ENCODE results near the gene CACFD1. TPM values are rescaled to one million over a fixed set of nuclear protein-coding genes. Genes with fewer than 3 reads are reported as not detected.
A peak's percentile ranks its signal among the peaks of the same experiment; 100 is the strongest.

The CACFD1 gene
- total and polyA plus RNA-seq, 2 of the 13 experiments (the other 11 are each of a cell fraction or from before 2014, with no cell fraction given) = 13.8 to 14.6 TPM

GRCh38 chr9:133419005-133419404 lies 40.8 kb upstream of the CACFD1 start (continued):
- TF ChIP-seq RERE (CRISPR knock-in tag; IDR thresholded peaks at IDR 0.05; ENCODE audit: low read depth) (no peak), TOPORS (CRISPR knock-in tag; IDR thresholded peaks at IDR 0.05) (no peak), ZNF615 (CRISPR knock-in tag; IDR thresholded peaks at IDR 0.05; ENCODE audit: borderline replicate concordance) (no peak), CCDC6 (CRISPR knock-in tag; IDR thresholded peaks at IDR 0.05) (no peak)

- no peak overlapping the region for H3K9ac ChIP-seq (ENCODE audit: insufficient read depth, low read depth, low read length)
- CTCF ChIA-PET (ENCODE audit: low intra/inter-chr PET ratio, low total read pairs) = no interaction called here
- ATAC-seq (no peak), FAIRE-seq (no peak), DNase-seq (ENCODE audit: low spot score) (no peak)
- H3K27ac ChIP-seq (ENCODE audit: extremely low read length, insufficient read depth, low read length) = no peak overlapping the region
- POLR2A ChIA-PET = interaction anchor here (2.9 kb wide), 1 partner anchor 39 kb away, joined by 19 read pairs; the partner anchor contains the start of gene CACFD1
- H3K27me3 ChIP-seq (ENCODE audit: control insufficient read depth in 1 of 2, insufficient read depth in 2 of 2, low read length in 2 of 2) = no peaks in the 10 kb centered on the region; a peak in 1 of 5 replicates
- peaks cover 22% of the 10 kb centered on the region for H3K79me2 ChIP-seq (ENCODE audit: insufficient read depth, low read length)
- no peaks in the 10 kb centered on the region for H4K20me1 ChIP-seq (ENCODE audit: insufficient read depth, low read length)
- no peaks in the 10 kb centered on the region for H3K9me3 ChIP-seq (ENCODE audit: low read length)
- intact Hi-C loops (cut with micrococcal nuclease; ENCODE audit: unreplicated experiment) = no loop called here
- BruUV-seq (replicated peaks) = no TSS peak
- 66% methylated on average over 5 of the region's 5 CpGs for WGBS (ENCODE audit: low lambda C conversion rate)
- 0 out of 2 replicates have a peak overlapping the region, but pooled peaks have one; percentile 93 for H3K4me2 ChIP-seq (ENCODE audit: low read depth, low read length)
- in situ Hi-C loops (cut with HindIII; ENCODE audit: extremely low pct_ligation_motif_present, low pct_unique_long_range_greater_than_20kb) = no loop called here
- no peak overlapping the region for H2AFZ ChIP-seq (ENCODE audit: low read length)
- H3K4me1 ChIP-seq (ENCODE audit: insufficient read depth, low read length) = peaks cover 82% of the 10 kb centered on the region
- H3K4me3 ChIP-seq (replicated peaks in 1 of 3; ENCODE audit: insufficient read depth in 1 of 3, low read depth in 2 of 3, low read length in 3 of 3) = no peak overlapping the region
- peaks cover 0 to 7% of the 10 kb centered on the region in 2 experiments; a peak in 1 of 5 replicates for H3K36me3 ChIP-seq (replicated peaks in 1 of 2; ENCODE audit: control insufficient read depth in 1 of 2, insufficient read depth in 2 of 2, low read length in 2 of 2)
- TF ChIP-seq, protein P1, sequence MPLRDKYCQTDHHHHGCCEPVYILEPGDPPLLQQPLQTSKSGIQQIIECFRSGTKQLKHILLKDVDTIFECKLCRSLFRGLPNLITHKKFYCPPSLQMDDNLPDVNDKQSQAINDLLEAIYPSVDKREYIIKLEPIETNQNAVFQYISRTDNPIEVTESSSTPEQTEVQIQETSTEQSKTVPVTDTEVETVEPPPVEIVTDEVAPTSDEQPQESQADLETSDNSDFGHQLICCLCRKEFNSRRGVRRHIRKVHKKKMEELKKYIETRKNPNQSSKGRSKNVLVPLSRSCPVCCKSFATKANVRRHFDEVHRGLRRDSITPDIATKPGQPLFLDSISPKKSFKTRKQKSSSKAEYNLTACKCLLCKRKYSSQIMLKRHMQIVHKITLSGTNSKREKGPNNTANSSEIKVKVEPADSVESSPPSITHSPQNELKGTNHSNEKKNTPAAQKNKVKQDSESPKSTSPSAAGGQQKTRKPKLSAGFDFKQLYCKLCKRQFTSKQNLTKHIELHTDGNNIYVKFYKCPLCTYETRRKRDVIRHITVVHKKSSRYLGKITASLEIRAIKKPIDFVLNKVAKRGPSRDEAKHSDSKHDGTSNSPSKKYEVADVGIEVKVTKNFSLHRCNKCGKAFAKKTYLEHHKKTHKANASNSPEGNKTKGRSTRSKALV (CRISPR knock-in tag; IDR thresholded peaks at IDR 0.05) = no peak
- TF ChIP-seq RARG (CRISPR knock-in tag; IDR thresholded peaks at IDR 0.05; ENCODE audit: low read depth) (no peak), ZNF17 (CRISPR knock-in tag; IDR thresholded peaks at IDR 0.05) (no peak), NPAS2 (CRISPR knock-in tag; IDR thresholded peaks at IDR 0.05; ENCODE audit: borderline replicate concordance) (no peak), ZNF326 (CRISPR knock-in tag; IDR thresholded peaks at IDR 0.05; ENCODE audit: borderline replicate concordance) (no peak), ZNF274 (CRISPR knock-in tag; IDR thresholded peaks at IDR 0.05) (no peak), ZNF816 (CRISPR knock-in tag; IDR thresholded peaks at IDR 0.05; ENCODE audit: borderline replicate concordance) (no peak)
- TF ChIP-seq, protein P2, sequence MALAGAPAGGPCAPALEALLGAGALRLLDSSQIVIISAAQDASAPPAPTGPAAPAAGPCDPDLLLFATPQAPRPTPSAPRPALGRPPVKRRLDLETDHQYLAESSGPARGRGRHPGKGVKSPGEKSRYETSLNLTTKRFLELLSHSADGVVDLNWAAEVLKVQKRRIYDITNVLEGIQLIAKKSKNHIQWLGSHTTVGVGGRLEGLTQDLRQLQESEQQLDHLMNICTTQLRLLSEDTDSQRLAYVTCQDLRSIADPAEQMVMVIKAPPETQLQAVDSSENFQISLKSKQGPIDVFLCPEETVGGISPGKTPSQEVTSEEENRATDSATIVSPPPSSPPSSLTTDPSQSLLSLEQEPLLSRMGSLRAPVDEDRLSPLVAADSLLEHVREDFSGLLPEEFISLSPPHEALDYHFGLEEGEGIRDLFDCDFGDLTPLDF (CRISPR knock-in tag; IDR thresholded peaks at IDR 0.05) = no peak
- TF ChIP-seq, protein P3, sequence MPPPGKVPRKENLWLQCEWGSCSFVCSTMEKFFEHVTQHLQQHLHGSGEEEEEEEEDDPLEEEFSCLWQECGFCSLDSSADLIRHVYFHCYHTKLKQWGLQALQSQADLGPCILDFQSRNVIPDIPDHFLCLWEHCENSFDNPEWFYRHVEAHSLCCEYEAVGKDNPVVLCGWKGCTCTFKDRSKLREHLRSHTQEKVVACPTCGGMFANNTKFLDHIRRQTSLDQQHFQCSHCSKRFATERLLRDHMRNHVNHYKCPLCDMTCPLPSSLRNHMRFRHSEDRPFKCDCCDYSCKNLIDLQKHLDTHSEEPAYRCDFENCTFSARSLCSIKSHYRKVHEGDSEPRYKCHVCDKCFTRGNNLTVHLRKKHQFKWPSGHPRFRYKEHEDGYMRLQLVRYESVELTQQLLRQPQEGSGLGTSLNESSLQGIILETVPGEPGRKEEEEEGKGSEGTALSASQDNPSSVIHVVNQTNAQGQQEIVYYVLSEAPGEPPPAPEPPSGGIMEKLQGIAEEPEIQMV (CRISPR knock-in tag; IDR thresholded peaks at IDR 0.05; ENCODE audit: low read depth) = peak; percentile 73; the same call in 1 of the 2 replicates
Measured at GRCh38 chr9:133420392-133420827, 39.4 kb upstream of the CACFD1 start.

All from HepG2 (cell line).